ENCODE measurements around the gene ACAP3.
A peak's percentile ranks its signal among the peaks of the same experiment; 100 is the strongest.

Gene ACAP3

GRCh38 chr1:1291548-1292441, 15.9 kb downstream of the ACAP3 start:
- no peak overlapping the region for H3K9ac ChIP-seq (ENCODE audit: low read length)
- H3K9me3 ChIP-seq (ENCODE audit: control insufficient read depth, low read length): no peaks in the 10 kb centered on the region
- H3K4me3 ChIP-seq (ENCODE audit: low read length): no peak overlapping the region
- H3K36me3 ChIP-seq (ENCODE audit: control insufficient read depth, insufficient read depth, low read length, severe bottlenecking): peaks cover 7% of the 10 kb centered on the region
- no peaks in the 10 kb centered on the region for H3K4me1 ChIP-seq (ENCODE audit: control insufficient read depth, insufficient read depth, low read length)
- DNase-seq (ENCODE audit: low read depth): peak; percentile 49
- H3K27me3 ChIP-seq (replicated peaks; ENCODE audit: control insufficient read depth, insufficient read depth, low read length): peaks cover 8% of the 10 kb centered on the region

- Histone ChIP-seq H3K9me3 (ENCODE audit: control insufficient read depth, low read length) (no peaks in the 10 kb centered on the region), H3K9ac (ENCODE audit: low read length) (no peak overlapping the region), H3K4me1 (ENCODE audit: control insufficient read depth, insufficient read depth, low read length) (no peaks in the 10 kb centered on the region), H3K27me3 (replicated peaks; ENCODE audit: control insufficient read depth, insufficient read depth, low read length) (peaks cover 11% of the 10 kb centered on the region), H3K4me3 (ENCODE audit: low read length) (no peak overlapping the region), H3K36me3 (ENCODE audit: control insufficient read depth, insufficient read depth, low read length, severe bottlenecking) (peaks cover 7% of the 10 kb centered on the region)
- no peak for DNase-seq (ENCODE audit: low read depth)
These were observed 16.7 kb downstream of the ACAP3 start for GRCh38 chr1:1291023-1291528.

- peak; percentile 52 for DNase-seq (ENCODE audit: low read depth)
- no peaks in the 10 kb centered on the region for H3K36me3 ChIP-seq (ENCODE audit: control insufficient read depth, insufficient read depth, low read length, severe bottlenecking)
- no peaks in the 10 kb centered on the region for H3K9me3 ChIP-seq (ENCODE audit: control insufficient read depth, low read length)
- peaks cover 18% of the 10 kb centered on the region for H3K27me3 ChIP-seq (replicated peaks; ENCODE audit: control insufficient read depth, insufficient read depth, low read length)
- no peak overlapping the region for H3K4me3 ChIP-seq (ENCODE audit: low read length)
- no peak overlapping the region for H3K9ac ChIP-seq (ENCODE audit: low read length)
- no peaks in the 10 kb centered on the region for H3K4me1 ChIP-seq (ENCODE audit: control insufficient read depth, insufficient read depth, low read length)
These were observed 17.4 kb downstream of the ACAP3 start for GRCh38 chr1:1290238-1290731.

- no peaks in the 10 kb centered on the region for H3K9me3 ChIP-seq (ENCODE audit: control insufficient read depth, low read length)
- no peak overlapping the region for H3K4me3 ChIP-seq (ENCODE audit: low read length)
- no peak overlapping the region for H3K9ac ChIP-seq (ENCODE audit: low read length)
- DNase-seq (ENCODE audit: low read depth): no peak
- no peaks in the 10 kb centered on the region for H3K4me1 ChIP-seq (ENCODE audit: control insufficient read depth, insufficient read depth, low read length)
- no peaks in the 10 kb centered on the region for H3K36me3 ChIP-seq (ENCODE audit: control insufficient read depth, insufficient read depth, low read length, severe bottlenecking)
- peaks cover 25% of the 10 kb centered on the region for H3K27me3 ChIP-seq (replicated peaks; ENCODE audit: control insufficient read depth, insufficient read depth, low read length)
These were observed 20.2 kb downstream of the ACAP3 start for GRCh38 chr1:1287288-1288110.

- no peak for DNase-seq (ENCODE audit: low read depth)
- H3K36me3 ChIP-seq (ENCODE audit: control insufficient read depth, insufficient read depth, low read length, severe bottlenecking): no peaks in the 10 kb centered on the region
- no peak overlapping the region for H3K9ac ChIP-seq (ENCODE audit: low read length)
- H3K9me3 ChIP-seq (ENCODE audit: control insufficient read depth, low read length): no peaks in the 10 kb centered on the region
- no peaks in the 10 kb centered on the region for H3K4me1 ChIP-seq (ENCODE audit: control insufficient read depth, insufficient read depth, low read length)
- peaks cover 25% of the 10 kb centered on the region for H3K27me3 ChIP-seq (replicated peaks; ENCODE audit: control insufficient read depth, insufficient read depth, low read length)
- no peak overlapping the region for H3K4me3 ChIP-seq (ENCODE audit: low read length)
These were observed 21.1 kb downstream of the ACAP3 start for GRCh38 chr1:1286313-1287261.

GRCh38 chr1:1285611-1286311, 22.0 kb downstream of the ACAP3 start:
- Histone ChIP-seq H3K4me3 (ENCODE audit: low read length) (no peak overlapping the region), H3K9me3 (ENCODE audit: control insufficient read depth, low read length) (no peaks in the 10 kb centered on the region), H3K9ac (ENCODE audit: low read length) (no peak overlapping the region), H3K27me3 (replicated peaks; ENCODE audit: control insufficient read depth, insufficient read depth, low read length) (peaks cover 25% of the 10 kb centered on the region), H3K4me1 (ENCODE audit: control insufficient read depth, insufficient read depth, low read length) (no peaks in the 10 kb centered on the region), H3K36me3 (ENCODE audit: control insufficient read depth, insufficient read depth, low read length, severe bottlenecking) (no peaks in the 10 kb centered on the region)
- DNase-seq (ENCODE audit: low read depth): no peak

- Histone ChIP-seq H3K9me3 (ENCODE audit: control insufficient read depth, low read length) (no peaks in the 10 kb centered on the region), H3K9ac (ENCODE audit: low read length) (no peak overlapping the region), H3K4me3 (ENCODE audit: low read length) (no peak overlapping the region), H3K36me3 (ENCODE audit: control insufficient read depth, insufficient read depth, low read length, severe bottlenecking) (no peaks in the 10 kb centered on the region), H3K27me3 (replicated peaks; ENCODE audit: control insufficient read depth, insufficient read depth, low read length) (peaks cover 22% of the 10 kb centered on the region), H3K4me1 (ENCODE audit: control insufficient read depth, insufficient read depth, low read length) (no peaks in the 10 kb centered on the region)
- DNase-seq (ENCODE audit: low read depth): no peak
These were observed 22.6 kb downstream of the ACAP3 start for GRCh38 chr1:1285102-1285571.

- Histone ChIP-seq H3K36me3 (ENCODE audit: control insufficient read depth, insufficient read depth, low read length, severe bottlenecking) (no peaks in the 10 kb centered on the region), H3K9me3 (ENCODE audit: control insufficient read depth, low read length) (no peaks in the 10 kb centered on the region), H3K4me3 (ENCODE audit: low read length) (no peak overlapping the region), H3K4me1 (ENCODE audit: control insufficient read depth, insufficient read depth, low read length) (no peaks in the 10 kb centered on the region), H3K27me3 (replicated peaks; ENCODE audit: control insufficient read depth, insufficient read depth, low read length) (peaks cover 22% of the 10 kb centered on the region), H3K9ac (ENCODE audit: low read length) (no peak overlapping the region)
- no peak for DNase-seq (ENCODE audit: low read depth)
These were observed 23.3 kb downstream of the ACAP3 start for GRCh38 chr1:1284221-1285101.

- no peak overlapping the region for H3K9ac ChIP-seq (ENCODE audit: low read length)
- H3K4me1 ChIP-seq (ENCODE audit: control insufficient read depth, insufficient read depth, low read length): no peaks in the 10 kb centered on the region
- no peaks in the 10 kb centered on the region for H3K9me3 ChIP-seq (ENCODE audit: control insufficient read depth, low read length)
- no peak for DNase-seq (ENCODE audit: low read depth)
- H3K27me3 ChIP-seq (replicated peaks; ENCODE audit: control insufficient read depth, insufficient read depth, low read length): peaks cover 22% of the 10 kb centered on the region
- no peak overlapping the region for H3K4me3 ChIP-seq (ENCODE audit: low read length)
- no peaks in the 10 kb centered on the region for H3K36me3 ChIP-seq (ENCODE audit: control insufficient read depth, insufficient read depth, low read length, severe bottlenecking)
These were observed 23.9 kb downstream of the ACAP3 start for GRCh38 chr1:1283821-1284220.
